A549 treated with dexamethasone at 1 μM for 4 hours (cell line): Measurements from ENCODE around the gene RAET1E. TPM values are rescaled to one million over a fixed set of nuclear protein-coding genes. Genes with fewer than 3 reads are reported as not detected.

Experiments used
- total RNA-seq: library from RNA; stranded (reverse); fragments of 200-300 nt; extraction: Qiagen RNA extraction; gene quantifications from 5 replicates; pipeline ENCODE4 v1.2.3, GENCODE V29; 2022

Gene RAET1E
- total RNA-seq: 1.8 to 3.1 TPM (median 2.8 TPM) in 5 replicates

DNA sequence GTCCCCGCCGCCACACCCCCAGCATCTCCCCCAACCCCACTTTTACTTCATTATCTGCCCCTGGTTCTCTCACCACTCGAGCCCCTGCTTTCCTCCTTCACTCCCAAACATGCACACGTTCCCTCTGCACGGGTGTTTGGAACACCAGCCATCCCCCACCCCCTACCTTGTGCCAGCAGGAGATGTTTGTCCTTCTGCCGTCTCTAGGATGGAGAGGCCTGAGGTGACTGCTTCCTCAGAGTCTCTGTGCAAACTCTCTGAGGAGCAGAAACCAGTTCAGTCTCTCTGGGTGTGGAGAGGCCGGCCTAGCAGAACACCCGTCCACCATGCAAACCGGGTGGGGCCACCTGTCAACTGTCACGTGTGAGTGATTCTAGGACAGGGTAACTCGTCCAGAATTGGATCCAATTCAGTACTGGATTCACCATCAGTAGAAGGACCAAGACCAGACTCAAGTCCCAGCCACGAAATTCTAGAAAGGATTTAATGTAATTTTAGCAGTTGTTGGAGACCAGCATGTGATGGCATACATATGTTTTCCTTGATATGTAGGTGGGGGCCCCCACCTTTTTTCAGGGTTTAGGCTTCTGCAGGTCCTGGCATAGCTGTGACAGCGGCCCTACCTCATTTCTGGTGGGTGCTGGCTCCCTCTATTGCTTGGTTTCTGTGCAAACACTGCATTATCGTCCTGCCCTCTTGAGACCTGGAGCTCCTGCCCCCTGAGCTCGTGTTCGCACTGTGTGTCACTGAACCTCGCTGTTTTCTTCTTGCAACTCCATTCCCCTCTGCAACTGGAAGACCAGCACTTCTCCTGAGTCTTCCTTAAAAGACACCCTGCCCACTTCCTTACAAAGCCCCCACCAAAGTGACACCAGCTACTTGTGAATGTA, at the start of gene RAET1E:
Gene RAET1E, minus strand, starts transcription at position 259 of the 890 bp plus-strand sequence. CDS start 7,212 bp downstream, outside the sequence.

GRCh38 chr6:149941583-149942460, 43.9 kb upstream of the RAET1E start, which contains the start of gene ULBP2:
ULBP2 (plus strand) TSS chr6:149942014; CDS start chr6:149942073, 59 bp downstream.

DNA sequence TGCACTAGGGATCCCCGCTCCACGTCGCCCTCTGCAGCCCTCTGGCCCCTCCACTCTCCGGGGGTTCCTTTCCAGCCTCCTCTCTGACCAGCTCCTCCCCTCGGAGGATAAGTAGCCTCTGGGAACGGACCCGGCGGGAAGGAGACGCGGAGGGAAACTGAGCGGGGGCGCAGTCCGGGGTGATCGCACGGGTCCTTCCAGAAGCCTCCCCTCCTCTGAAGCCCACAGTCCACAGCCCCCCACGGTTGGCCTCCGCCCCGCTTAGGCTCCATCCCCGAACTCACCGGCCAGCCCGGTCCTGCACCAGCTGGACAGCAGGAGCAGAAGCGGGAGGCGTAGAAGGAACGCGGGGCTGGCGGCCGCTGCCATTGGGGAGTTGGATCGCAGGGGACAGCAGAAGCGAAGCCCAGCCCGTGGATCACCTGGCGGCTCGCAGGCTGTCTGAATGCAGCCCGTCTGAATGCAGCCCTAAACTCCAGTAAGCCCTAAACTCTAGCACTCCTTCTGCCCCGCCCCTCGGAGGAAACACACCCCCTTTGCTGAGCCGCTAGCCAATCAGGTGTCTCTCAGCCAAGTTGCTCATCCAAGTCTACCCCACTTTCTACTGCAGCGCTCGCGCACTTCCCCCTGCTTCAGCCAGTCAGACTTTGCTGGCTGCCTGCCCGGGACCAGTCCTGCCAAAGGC, 24.9 kb upstream of the RAET1E start, which contains the start of gene RAET1G:
Gene RAET1G, minus strand, starts transcription at position 480 of the 685 bp plus-strand sequence. Its CDS starts 111 bp downstream, at position 369.

DNA sequence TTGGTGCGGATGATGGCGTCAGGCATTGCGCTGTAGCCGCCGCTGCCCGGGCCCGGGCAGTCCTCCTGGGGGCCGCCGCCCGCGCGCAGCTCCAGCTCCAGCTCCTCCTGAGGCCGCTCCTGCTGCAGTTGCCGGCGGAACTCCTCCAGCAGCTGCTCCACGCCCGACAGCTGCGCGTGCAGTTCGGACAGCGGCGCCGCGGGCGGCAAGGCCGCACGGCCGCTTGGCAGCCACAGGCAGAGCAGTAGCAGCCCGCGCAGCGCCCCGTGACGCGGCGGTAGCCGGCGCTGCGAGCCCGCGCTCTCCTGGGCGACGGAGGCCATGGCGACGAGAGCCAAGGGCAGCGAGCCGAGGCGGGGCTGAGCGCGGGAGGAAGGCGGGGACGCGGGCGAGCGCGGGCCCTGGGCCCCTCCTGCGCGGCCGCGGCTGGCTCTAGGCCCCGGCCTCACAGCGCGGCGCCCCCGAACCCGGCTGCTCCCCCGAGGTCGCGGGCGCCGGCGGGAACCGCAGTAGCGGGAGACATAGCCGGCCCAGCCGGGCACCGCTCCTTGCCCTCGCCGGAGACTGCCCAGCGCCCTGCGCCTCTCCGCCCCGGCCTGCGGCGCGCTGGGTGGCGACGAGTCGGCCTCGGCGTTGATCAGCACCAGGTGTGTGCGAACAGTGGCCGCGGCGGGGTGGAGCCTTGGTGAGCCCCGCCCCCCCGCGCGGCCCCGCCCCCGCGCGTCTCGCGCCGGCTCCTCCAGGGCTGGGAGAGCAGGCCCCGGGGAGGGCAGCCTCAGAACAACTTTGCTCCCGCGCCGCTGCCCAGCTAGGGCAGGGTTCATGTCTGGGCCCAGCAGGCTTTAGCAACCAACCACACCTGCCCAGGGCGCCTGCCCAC, 34.0 kb downstream of the RAET1E start, which contains the start of gene LRP11:
Gene LRP11, minus strand, starts transcription at position 662 of the 880 bp plus-strand sequence. Its CDS starts 339 bp downstream, at position 323.

Other genes with a start within 250 kb of the RAET1E start
- gene KATNA1, start 249.4 kb downstream of the RAET1E start, total RNA-seq: 9.6 to 13.8 TPM (median 12.3 TPM) in 5 replicates
- gene LATS1, start 180.0 kb downstream of the RAET1E start, total RNA-seq: 5.8 to 10.9 TPM (median 9.8 TPM) in 5 replicates
- 11.2 to 18.8 TPM (median 16.2 TPM) in 5 replicates for gene NUP43, start 151.6 kb downstream of the RAET1E start, total RNA-seq
- 87.2 to 97.0 TPM (median 88.6 TPM) in 5 replicates for gene PCMT1, start 148.4 kb downstream of the RAET1E start, total RNA-seq
- 27.3 to 38.0 TPM (median 36.4 TPM) in 5 replicates for gene LRP11, start 33.8 kb downstream of the RAET1E start, total RNA-seq
- 5.9 to 10.5 TPM (median 8.0 TPM) in 5 replicates for gene RAET1G, start 25.0 kb upstream of the RAET1E start, total RNA-seq
- gene ULBP2, start 43.9 kb upstream of the RAET1E start, total RNA-seq: 3.5 to 4.2 TPM (median 3.8 TPM) in 5 replicates
- 0.76 to 1.4 TPM (median 1.0 TPM) in 5 replicates for gene ULBP1, start 65.8 kb upstream of the RAET1E start, total RNA-seq
- gene RAET1L, start 127.4 kb upstream of the RAET1E start, total RNA-seq: 0.15 to 0.51 TPM (median 0.41 TPM) in 5 replicates
- 2.7 to 5.5 TPM (median 5.2 TPM) in 5 replicates for gene ULBP3, start 171.0 kb upstream of the RAET1E start, total RNA-seq
- gene PPP1R14C, start 244.9 kb upstream of the RAET1E start, total RNA-seq: 3.1 to 3.7 TPM (median 3.5 TPM) in 5 replicates